Gastroesophageal sphincter (tissue), 4 donors: ENCODE results near the gene CEP170. TPM values are rescaled to one million over a fixed set of nuclear protein-coding genes. Genes with fewer than 3 reads are reported as not detected.

Source experiments
- ATAC-seq: fragments of 150-250 bp; one replicate; pipeline ENCODE4 v1.9.1; 2016; ENCODE audit warnings: mild to moderate bottlenecking, moderate library complexity
- H3K27ac ChIP-seq, 4 donors: fragments of 200-600 bp; sonication (generic) in 3 of 4; 1 replicate in 3 of 4; 2 replicates in 1 of 4; pipeline ENCODE4 v1.5.1; 2016 to 2019
- H3K27me3 ChIP-seq: fragments of 200-600 bp; sonication (generic); one replicate; pipeline ENCODE4 v1.5.1; 2019
- H3K36me3 ChIP-seq, 2 donors: fragments of 200-600 bp; sonication (generic); one replicate each; pipeline ENCODE4 v1.5.1; 2019; ENCODE audit warnings: control low read depth in 1 of 2
- H3K4me1 ChIP-seq, 3 donors: fragments of 200-600 bp; sonication (generic); 1 replicate in 2 of 3; 2 replicates in 1 of 3; pipeline ENCODE4 v1.5.1; 2016 to 2019; ENCODE audit warnings: control low read depth in 2 of 3
- H3K4me3 ChIP-seq, 2 donors: fragments of 200-600 bp; sonication (generic); one replicate each; pipeline ENCODE4 v1.5.1; 2019; ENCODE audit warnings: mild to moderate bottlenecking in 1 of 2, moderate library complexity in 1 of 2
- H3K9me3 ChIP-seq, 3 donors: fragments of 200-600 bp; sonication (generic); one replicate each; pipeline ENCODE4 v1.5.1; 2017 to 2019; ENCODE audit warnings: control low read depth in 2 of 3
- CTCF ChIP-seq, 4 experiments: fragments of 200-600 bp in 2 of 4; fragments of 450-650 bp in 2 of 4; sonication (generic) in 1 of 4; IDR thresholded peaks; one replicate each; pipeline ENCODE4 v1.5.1; 2017 to 2019; ENCODE audit warnings: antibody characterized with exemption in 4 of 4, mild to moderate bottlenecking in 2 of 4, moderate library complexity in 2 of 4
- EP300 ChIP-seq: sonication (generic); formaldehyde crosslinking; IDR thresholded peaks from one replicate; pipeline ENCODE4 v1.6.1; 2017; ENCODE audit warnings: antibody characterized with exemption, mild to moderate bottlenecking
- POLR2A ChIP-seq, 2 donors: fragments of 450-650 bp; IDR thresholded peaks; one replicate each; pipeline ENCODE4 v1.6.1; 2017; ENCODE audit warnings: antibody characterized with exemption in 2 of 2, mild to moderate bottlenecking in 2 of 2, moderate library complexity in 1 of 2
- POLR2AphosphoS5 ChIP-seq: sonication (generic); formaldehyde crosslinking; IDR thresholded peaks from one replicate; pipeline ENCODE4 v1.6.1; 2017; ENCODE audit warnings: antibody characterized with exemption
- WGBS, 2 donors: methylation state at CpG; one replicate each; pipeline ENCODE4 v1.1.5; 2018; ENCODE audit warnings: low coverage in 1 of 2; 5-methylcytosine and 5-hydroxymethylcytosine counted together
- total RNA-seq, 4 donors: library from RNA; depleted of rRNA; stranded (reverse); fragments of >200 nt; gene quantifications; one replicate each; pipeline ENCODE4 v1.1.0, GENCODE V29; 2016

CEP170 gene
- total RNA-seq, 4 donors from 2014 or later: 33.1 to 53.5 (median 41.6) TPM

- 0% methylated on average over 3 to 13 of the region's 50 CpGs for WGBS, 2 donors
- H3K4me1 ChIP-seq: peaks cover 0 to 66% (median 2%) of the 10 kb centered on the region in 3 donors
- ATAC-seq: no peak
- H3K27me3 ChIP-seq: no peaks in the 10 kb centered on the region
- TF ChIP-seq EP300 (no peak), CTCF (IDR thresholded peaks at IDR 0.05) (no peak), POLR2AphosphoS5 (peak; percentile 52), POLR2A (IDR thresholded peaks at IDR 0.05) (peak in 1 of 2 donors; percentile 14)
- H3K4me3 ChIP-seq: peak overlapping the region; percentile 71 to 90
- no peaks in the 10 kb centered on the region for H3K9me3 ChIP-seq
- peak overlapping the region; percentile 86 to 99 (median 94) for H3K27ac ChIP-seq
- no peaks in the 10 kb centered on the region for H3K36me3 ChIP-seq
Measured at GRCh38 chr1:243254233-243254926, 701 bp downstream of the CEP170 start.

- H3K9me3 ChIP-seq: no peaks in the 10 kb centered on the region
- H3K4me1 ChIP-seq: peaks cover 0 to 71% (median 2%) of the 10 kb centered on the region in 3 donors
- H3K4me3 ChIP-seq: peak overlapping the region; percentile 71 to 90
- no peak for ATAC-seq
- H3K36me3 ChIP-seq: no peaks in the 10 kb centered on the region
- H3K27me3 ChIP-seq: no peaks in the 10 kb centered on the region
- TF ChIP-seq CTCF (IDR thresholded peaks at IDR 0.05) (no peak), POLR2AphosphoS5 (no peak), POLR2A (IDR thresholded peaks at IDR 0.05) (no peak)
- peak overlapping the region; percentile 86 to 99 (median 94) for H3K27ac ChIP-seq
- WGBS, 2 donors: 0 to 3% methylated on average over 4 of the region's 4 CpGs
Measured at GRCh38 chr1:243253926-243254232, 1.2 kb downstream of the CEP170 start.

GRCh38 chr1:243253211-243253925, 1.7 kb downstream of the CEP170 start:
- Histone ChIP-seq H3K27ac (peak overlapping the region; percentile 86 to 99 (median 94)), H3K27me3 (no peaks in the 10 kb centered on the region), H3K36me3 (no peaks in the 10 kb centered on the region), H3K4me3 (peak overlapping the region; percentile 71 to 90), H3K9me3 (no peaks in the 10 kb centered on the region), H3K4me1 (peaks cover 0 to 69% (median 2%) of the 10 kb centered on the region in 3 donors)
- WGBS, 2 donors: 2 to 5% methylated on average over 8 of the region's 8 CpGs
- no peak for ATAC-seq
- no peak for TF ChIP-seq CTCF (IDR thresholded peaks at IDR 0.05)
- no peak for TF ChIP-seq POLR2AphosphoS5
- no peak for TF ChIP-seq POLR2A (IDR thresholded peaks at IDR 0.05)
- TF ChIP-seq EP300: no peak

- Histone ChIP-seq H3K27me3 (no peaks in the 10 kb centered on the region), H3K4me3 (no peak overlapping the region), H3K27ac (no peak overlapping the region), H3K36me3 (no peaks in the 10 kb centered on the region), H3K4me1 (peaks cover 0 to 69% (median 2%) of the 10 kb centered on the region in 3 donors), H3K9me3 (no peaks in the 10 kb centered on the region)
- TF ChIP-seq EP300 (no peak), POLR2A (IDR thresholded peaks at IDR 0.05) (no peak), POLR2AphosphoS5 (no peak), CTCF (IDR thresholded peaks at IDR 0.05) (no peak)
- no peak for ATAC-seq
- WGBS, 2 donors: 56 to 65% methylated on average over 1 of the region's 1 CpG
Measured at GRCh38 chr1:243251539-243251938, 3.5 kb downstream of the CEP170 start.

GRCh38 chr1:243250102-243250501, 5.0 kb downstream of the CEP170 start:
- Histone ChIP-seq H3K27me3 (no peaks in the 10 kb centered on the region), H3K4me3 (no peak overlapping the region), H3K4me1 (peaks cover 0 to 71% (median 2%) of the 10 kb centered on the region in 3 donors), H3K36me3 (no peaks in the 10 kb centered on the region), H3K27ac (no peak overlapping the region), H3K9me3 (no peaks in the 10 kb centered on the region)
- no peak for TF ChIP-seq POLR2A (IDR thresholded peaks at IDR 0.05)
- no peak for TF ChIP-seq CTCF (IDR thresholded peaks at IDR 0.05)
- TF ChIP-seq EP300: no peak
- TF ChIP-seq POLR2AphosphoS5: no peak
- WGBS, 2 donors: 53% methylated on average over 3 of the region's 3 CpGs
- no peak for ATAC-seq
